Right atrium auricular region (tissue), 2 donors: ENCODE results near the gene ZNF248. TPM values are rescaled to one million over a fixed set of nuclear protein-coding genes. Genes with fewer than 3 reads are reported as not detected.

ENCODE experiments used
- DNase-seq: peaks from one replicate; pipeline ENCODE4 v3.0.0-alpha.2; 2019; ENCODE audit warnings: low spot score
- H3K27ac ChIP-seq, 2 donors: fragments of 200-600 bp; sonication (generic); 1 replicate in 1 of 2; 2 replicates in 1 of 2; pipeline ENCODE4 v1.5.1; 2016 to 2019
- H3K27me3 ChIP-seq, 2 donors: fragments of 200-600 bp; sonication (generic); one replicate each; pipeline versions ENCODE4 v1.5.1 to v1.6.0; 2017 to 2019
- H3K36me3 ChIP-seq: fragments of 200-600 bp; sonication (generic); one replicate; pipeline ENCODE4 v1.5.1; 2016
- H3K4me1 ChIP-seq, 2 donors: fragments of 200-600 bp; sonication (generic); one replicate each; pipeline versions ENCODE4 v1.5.1 to v1.6.0; 2017 to 2019
- H3K4me3 ChIP-seq, 2 donors: fragments of 200-600 bp; sonication (generic); 1 replicate in 1 of 2; 2 replicates in 1 of 2; pipeline ENCODE4 v1.5.1; 2017 to 2019; ENCODE audit warnings: mild to moderate bottlenecking in 1 of 2, moderate library complexity in 1 of 2
- H3K9me3 ChIP-seq, 2 donors: fragments of 200-600 bp; sonication (generic); one replicate each; pipeline ENCODE4 v1.5.1; 2019
- CTCF ChIP-seq, 2 donors: fragments of 200-600 bp; sonication (generic); IDR thresholded peaks; one replicate each; pipeline ENCODE4 v1.5.1; 2019; ENCODE audit warnings: antibody characterized with exemption in 2 of 2
- total RNA-seq, 2 donors: library from RNA; depleted of rRNA; stranded (reverse); fragments of >200 nt; gene quantifications; one replicate each; pipeline ENCODE4 v1.1.0, GENCODE V29; 2016

The ZNF248 gene
- total RNA-seq, 2 donors from 2014 or later: 7.5 to 9.2 TPM

GRCh38 chr10:37872955-37873354 lies 15.5 kb upstream of the ZNF248 start:
- DNase-seq: no peak
- H3K36me3 ChIP-seq: no peaks in the 10 kb centered on the region
- H3K27me3 ChIP-seq: no peaks in the 10 kb centered on the region
- TF ChIP-seq CTCF (IDR thresholded peaks at IDR 0.05): no peak
- no peak overlapping the region for H3K4me3 ChIP-seq
- no peaks in the 10 kb centered on the region for H3K9me3 ChIP-seq
- H3K27ac ChIP-seq: no peak overlapping the region
- no peaks in the 10 kb centered on the region for H3K4me1 ChIP-seq

GRCh38 chr10:37872283-37872682 lies 14.9 kb upstream of the ZNF248 start:
- Histone ChIP-seq H3K4me1 (no peaks in the 10 kb centered on the region), H3K27ac (no peak overlapping the region), H3K9me3 (no peaks in the 10 kb centered on the region), H3K4me3 (no peak overlapping the region), H3K27me3 (no peaks in the 10 kb centered on the region), H3K36me3 (no peaks in the 10 kb centered on the region)
- TF ChIP-seq CTCF (IDR thresholded peaks at IDR 0.05): no peak
- DNase-seq: no peak

- TF ChIP-seq CTCF (IDR thresholded peaks at IDR 0.05): no peak
- no peak for DNase-seq
- Histone ChIP-seq H3K27me3 (no peaks in the 10 kb centered on the region), H3K27ac (no peak overlapping the region), H3K36me3 (no peaks in the 10 kb centered on the region), H3K9me3 (no peaks in the 10 kb centered on the region), H3K4me3 (no peak overlapping the region), H3K4me1 (no peaks in the 10 kb centered on the region)
Measured at GRCh38 chr10:37871568-37872251, 14.3 kb upstream of the ZNF248 start.

GRCh38 chr10:37871143-37871542 lies 13.7 kb upstream of the ZNF248 start:
- no peak for TF ChIP-seq CTCF (IDR thresholded peaks at IDR 0.05)
- H3K27ac ChIP-seq: no peak overlapping the region
- no peaks in the 10 kb centered on the region for H3K9me3 ChIP-seq
- no peak for DNase-seq
- no peaks in the 10 kb centered on the region for H3K4me1 ChIP-seq
- no peaks in the 10 kb centered on the region for H3K36me3 ChIP-seq
- no peak overlapping the region for H3K4me3 ChIP-seq
- H3K27me3 ChIP-seq: no peaks in the 10 kb centered on the region

GRCh38 chr10:37868796-37869195 lies 11.4 kb upstream of the ZNF248 start:
- Histone ChIP-seq H3K27ac (no peak overlapping the region), H3K4me3 (no peak overlapping the region), H3K9me3 (no peaks in the 10 kb centered on the region), H3K4me1 (no peaks in the 10 kb centered on the region), H3K36me3 (no peaks in the 10 kb centered on the region), H3K27me3 (no peaks in the 10 kb centered on the region)
- no peak for TF ChIP-seq CTCF (IDR thresholded peaks at IDR 0.05)
- DNase-seq: no peak
